HepG2 (cell line): Measurements from ENCODE around the gene MSANTD2. TPM values are rescaled to one million over a fixed set of nuclear protein-coding genes. Genes with fewer than 3 reads are reported as not detected.

Experiments
- ATAC-seq: fragments of 200-7000 bp; cut with Tn5 transposase; 3 replicates; pipeline ENCODE4 v1.9.1; 2020; ENCODE audit warnings: mild to moderate bottlenecking, moderate library complexity
- BruUV-seq: library from RNA; stranded (reverse); fragments of 400-500 nt; replicated peaks from 2 replicates; lab custom pipeline; 2021; lab: Mats Ljungman, UMichigan
- CTCF ChIA-PET: fragments of 300-600 bp; formaldehyde crosslinking; extraction: SDS; loops from one replicate; lab custom pipeline; 2021; ENCODE audit warnings: low total read pairs, inconsistent platforms, low intra/inter-chr PET ratio; lab: Yijun Ruan, JAX
- POLR2A ChIA-PET: fragments of 350-600 bp; sonication (Branson Sonifier 250); formaldehyde crosslinking; loops from one replicate; lab custom pipeline; 2020; ENCODE audit warnings: antibody characterized with exemption, inconsistent platforms; lab: Yijun Ruan, JAX
- DNase-seq: peaks from one replicate; pipeline ENCODE4 v3.0.0-alpha.2; 2015; ENCODE audit warnings: low spot score
- FAIRE-seq: peaks from 3 replicates; lab custom pipeline; 2011; peaks lifted over from hg19 to GRCh38; lab: Jason Lieb, UNC
- H2AFZ ChIP-seq: one replicate; pipeline ENCODE4 v1.6.1; 2011; ENCODE audit warnings: low read length, inconsistent platforms
- H3K27ac ChIP-seq: fragments of 300-600 bp; 3 replicates; pipeline ENCODE4 v1.8.0; 2011; ENCODE audit warnings: mixed run types, mild to moderate bottlenecking, mixed read lengths, low read length, inconsistent platforms; ENCODE audit not compliant: insufficient read depth; ENCODE audit errors: extremely low read length
- H3K27me3 ChIP-seq, 2 experiments: fragments of 200-600 bp in 1 of 2; 2 replicates in 1 of 2; 3 replicates in 1 of 2; pipeline versions ENCODE4 v1.6.0 to v1.8.0; 2011; ENCODE audit warnings: low read length in 2 of 2, mild to moderate bottlenecking in 2 of 2, moderate library complexity in 2 of 2, inconsistent platforms in 1 of 2; ENCODE audit not compliant: insufficient read depth in 2 of 2, control insufficient read depth in 1 of 2
- H3K36me3 ChIP-seq, 2 experiments: fragments of 200-600 bp in 1 of 2; replicated peaks in 1 of 2; 2 replicates in 1 of 2; 3 replicates in 1 of 2; pipeline versions ENCODE4 v1.5.1 to v1.8.0; 2011; ENCODE audit warnings: low read length in 2 of 2, inconsistent platforms in 1 of 2; ENCODE audit not compliant: insufficient read depth in 2 of 2, control insufficient read depth in 1 of 2
- H3K4me1 ChIP-seq: 2 replicates; pipeline ENCODE4 v1.5.1; 2012; ENCODE audit warnings: low read length, inconsistent platforms; ENCODE audit not compliant: insufficient read depth
- H3K4me2 ChIP-seq: 2 replicates; pipeline ENCODE4 v1.6.0; 2011; ENCODE audit warnings: low read depth, low read length, inconsistent platforms
- H3K4me3 ChIP-seq, 3 experiments: fragments of 200-600 bp in 1 of 3; sonication (generic), shearing (Covaris generic) in 1 of 3; replicated peaks in 1 of 3; 2 replicates each; pipeline ENCODE4 v1.5.1; 2011 to 2016; ENCODE audit warnings: low read length in 3 of 3, inconsistent platforms in 2 of 3, low read depth in 2 of 3, mild to moderate bottlenecking in 2 of 3, control low read depth in 1 of 3, mixed read lengths in 1 of 3; ENCODE audit not compliant: insufficient read depth in 1 of 3
- H3K79me2 ChIP-seq: one replicate; pipeline ENCODE4 v1.6.1; 2011; ENCODE audit warnings: low read length, inconsistent platforms; ENCODE audit not compliant: insufficient read depth
- H3K9ac ChIP-seq: 2 replicates; pipeline ENCODE4 v1.6.0; 2011; ENCODE audit warnings: mild to moderate bottlenecking, low read depth, low read length, inconsistent platforms; ENCODE audit not compliant: insufficient read depth
- H3K9me3 ChIP-seq: 2 replicates; pipeline ENCODE4 v1.5.1; 2012; ENCODE audit warnings: mild to moderate bottlenecking, low read length
- H4K20me1 ChIP-seq: 2 replicates; pipeline ENCODE4 v1.6.0; 2011; ENCODE audit warnings: inconsistent platforms, mild to moderate bottlenecking, low read length, moderate library complexity; ENCODE audit not compliant: insufficient read depth
- BATF2 ChIP-seq: sonication (generic); formaldehyde crosslinking; IDR thresholded peaks from 2 replicates; pipeline ENCODE4 v1.8.0; 2022; ENCODE audit warnings: mild to moderate bottlenecking, missing genetic modification reagents, moderate library complexity
- MAFF ChIP-seq: IDR thresholded peaks from 2 replicates; pipeline ENCODE4 v1.6.1; 2011; ENCODE audit warnings: low read depth, low read length, improper control_type of control experiment
- MAFK ChIP-seq, 2 experiments: IDR thresholded peaks in 1 of 2; conservative IDR thresholded peaks in 1 of 2; 2 replicates each; pipeline ENCODE4 v1.6.1; 2011; ENCODE audit warnings: improper control_type of control experiment in 2 of 2, low read length in 2 of 2
- ZBTB4 ChIP-seq: sonication (generic); formaldehyde crosslinking; IDR thresholded peaks from 2 replicates; pipeline ENCODE4 v1.4.0; 2020; ENCODE audit warnings: missing genetic modification reagents, mild to moderate bottlenecking, borderline replicate concordance
- ZNF724P ChIP-seq: sonication (generic); formaldehyde crosslinking; IDR thresholded peaks from 2 replicates; pipeline ENCODE4 v1.8.0; 2022; ENCODE audit warnings: missing genetic modification reagents, borderline replicate concordance
- WGBS: methylation state at CpG from one replicate; pipeline ENCODE4 v1.1.6; 2017; ENCODE audit warnings: low lambda C conversion rate; 5-methylcytosine and 5-hydroxymethylcytosine counted together
- in situ Hi-C: cut with HindIII; loops from 2 replicates; pipeline ENCODE4 v1.10.0; 2017; ENCODE audit warnings: low pct_unique_long_range_greater_than_20kb; ENCODE audit not compliant: extremely low pct_ligation_motif_present
- intact Hi-C: fragments of 100-400 bp; cut with micrococcal nuclease; formaldehyde crosslinking; loops from one replicate; pipeline ENCODE4 v1.10.0; 2022; ENCODE audit not compliant: unreplicated experiment
- polyA plus RNA-seq, 8 experiments: library from polyadenylated mRNA; depleted of rRNA in 3 of 8; stranded (reverse) in 7 of 8; unstranded in 1 of 8; fragments of >200 nt; fragmentation: Illumina TruSeq in 4 of 8; extraction: Trizol in 4 of 8; gene quantifications; 2 replicates each; pipeline versions ENCODE4 v1.2.1 to v1.2.3, GENCODE V29; 2011 to 2016; ENCODE audit warnings: low read depth in 4 of 8, missing spikeins in 1 of 8, mixed read lengths in 1 of 8; ENCODE audit not compliant: insufficient read depth in 1 of 8
- total RNA-seq, 5 experiments: library from RNA; depleted of rRNA; stranded (reverse); fragments of >200 nt; fragmentation: Illumina TruSeq; extraction: Trizol; gene quantifications; 2 replicates each; pipeline ENCODE4 v1.2.3, GENCODE V29; 2016; ENCODE audit warnings: low read depth in 1 of 5

MSANTD2 gene
- total and polyA plus RNA-seq, 2 of the 13 experiments (the other 11 are each of a cell fraction or from before 2014, with no cell fraction given) = 8.7 to 10.1 TPM

GRCh38 chr11:124788521-124788920, 11.7 kb downstream of the MSANTD2 start:
- H4K20me1 ChIP-seq = peaks cover 17% of the 10 kb centered on the region; the same call in 1 of the 2 replicates
- TF ChIP-seq ZBTB4 (CRISPR knock-in tag) (no peak), ZNF724P (CRISPR knock-in tag) (no peak)
- intact Hi-C loops (no loop called here), in situ Hi-C loops (no loop called here)
- FAIRE-seq (no peak), ATAC-seq (no peak), DNase-seq (no peak)
- no peak overlapping the region for H3K4me3 ChIP-seq
- H3K4me1 ChIP-seq = 0 out of 2 replicates have a peak, but pooled peaks cover 6% of the 10 kb centered on the region
- BruUV-seq = no TSS peak
- no peaks in the 10 kb centered on the region for H3K36me3 ChIP-seq
- H3K27me3 ChIP-seq = no peaks in the 10 kb centered on the region
- no peak overlapping the region for H3K4me2 ChIP-seq
- CTCF ChIA-PET = no interaction called here
- H3K79me2 ChIP-seq = peaks cover 61% of the 10 kb centered on the region
- POLR2A ChIA-PET = no interaction called here
- H3K9me3 ChIP-seq = no peaks in the 10 kb centered on the region
- no peak overlapping the region for H2AFZ ChIP-seq
- no peak overlapping the region for H3K27ac ChIP-seq
- no peak overlapping the region for H3K9ac ChIP-seq

- peaks cover 3% of the 10 kb centered on the region; the same call in 1 of the 2 replicates for H4K20me1 ChIP-seq
- ChIA-PET CTCF (no interaction called here), POLR2A (no interaction called here)
- H3K79me2 ChIP-seq = peaks cover 18% of the 10 kb centered on the region
- in situ Hi-C loops (no loop called here), intact Hi-C loops (no loop called here)
- no peak overlapping the region for H2AFZ ChIP-seq
- H3K27ac ChIP-seq = no peak overlapping the region
- no peak overlapping the region for H3K9ac ChIP-seq
- no peak overlapping the region for H3K4me2 ChIP-seq
- no peak for FAIRE-seq
- ATAC-seq = no peak
- no peaks in the 10 kb centered on the region for H3K27me3 ChIP-seq
- no peak for TF ChIP-seq BATF2
- TF ChIP-seq MAFK (conservative IDR thresholded peaks at IDR 0.05 in 1 of 2, IDR thresholded peaks at IDR 0.05 in 1 of 2; ENCODE audit: low read length in 2 of 2) = peak; percentile 44 to 68; a peak in 3 of 4 replicates
- TF ChIP-seq MAFF = 0 out of 2 replicates have a peak, but pooled peaks have one; percentile 26
- no peak for DNase-seq
- H3K36me3 ChIP-seq = no peaks in the 10 kb centered on the region
- no peaks in the 10 kb centered on the region for H3K9me3 ChIP-seq
- no peaks in the 10 kb centered on the region for H3K4me1 ChIP-seq
- no peak overlapping the region for H3K4me3 ChIP-seq
- WGBS = 93% methylated on average over 2 of the region's 2 CpGs
- BruUV-seq = no TSS peak
These were observed 16.2 kb downstream of the MSANTD2 start for GRCh38 chr11:124784051-124784450.
